Subcutaneous adipose tissue (tissue), 4 donors: Measurements from ENCODE around the gene TMEM100. TPM values are rescaled to one million over a fixed set of nuclear protein-coding genes. Genes with fewer than 3 reads are reported as not detected.

Experiments used
- total RNA-seq, 4 donors: library from RNA; depleted of rRNA; stranded (reverse); fragments of >200 nt; gene quantifications; one replicate each; pipeline ENCODE4 v1.1.0, GENCODE V29; 2016
- TF ChIP-seq, protein P1 (sequence below): fragments of 450-650 bp; IDR thresholded peaks from one replicate; pipeline ENCODE4 v1.5.1; 2016; ENCODE audit warnings: low read depth, mild to moderate bottlenecking, control low read depth, antibody characterized with exemption, moderate library complexity

The TMEM100 gene
- total RNA-seq, 4 donors from 2014 or later = 17.4 to 67.6 (median 43.2) TPM

DNA sequence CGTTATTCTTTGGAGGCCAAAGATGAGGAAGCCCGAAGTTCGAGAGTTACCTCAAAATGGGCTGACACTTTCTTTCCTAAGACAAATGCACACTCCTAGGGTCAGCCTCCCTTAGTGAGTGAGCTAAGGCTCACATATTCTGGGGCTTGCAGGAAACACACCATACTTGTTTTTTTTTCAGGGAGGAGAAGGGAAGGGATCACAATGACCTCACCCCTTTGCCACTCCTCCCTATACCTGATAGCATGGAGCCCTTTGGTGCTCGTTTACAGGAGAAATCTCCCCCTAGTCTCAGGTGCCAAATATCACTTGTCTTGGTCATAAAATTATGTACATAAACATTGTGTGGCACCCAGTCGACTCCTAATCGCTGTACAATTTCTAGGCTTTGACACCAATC, 4.6 kb upstream of the TMEM100 start:
- TF ChIP-seq, protein P1, sequence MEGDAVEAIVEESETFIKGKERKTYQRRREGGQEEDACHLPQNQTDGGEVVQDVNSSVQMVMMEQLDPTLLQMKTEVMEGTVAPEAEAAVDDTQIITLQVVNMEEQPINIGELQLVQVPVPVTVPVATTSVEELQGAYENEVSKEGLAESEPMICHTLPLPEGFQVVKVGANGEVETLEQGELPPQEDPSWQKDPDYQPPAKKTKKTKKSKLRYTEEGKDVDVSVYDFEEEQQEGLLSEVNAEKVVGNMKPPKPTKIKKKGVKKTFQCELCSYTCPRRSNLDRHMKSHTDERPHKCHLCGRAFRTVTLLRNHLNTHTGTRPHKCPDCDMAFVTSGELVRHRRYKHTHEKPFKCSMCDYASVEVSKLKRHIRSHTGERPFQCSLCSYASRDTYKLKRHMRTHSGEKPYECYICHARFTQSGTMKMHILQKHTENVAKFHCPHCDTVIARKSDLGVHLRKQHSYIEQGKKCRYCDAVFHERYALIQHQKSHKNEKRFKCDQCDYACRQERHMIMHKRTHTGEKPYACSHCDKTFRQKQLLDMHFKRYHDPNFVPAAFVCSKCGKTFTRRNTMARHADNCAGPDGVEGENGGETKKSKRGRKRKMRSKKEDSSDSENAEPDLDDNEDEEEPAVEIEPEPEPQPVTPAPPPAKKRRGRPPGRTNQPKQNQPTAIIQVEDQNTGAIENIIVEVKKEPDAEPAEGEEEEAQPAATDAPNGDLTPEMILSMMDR = no peak

DNA sequence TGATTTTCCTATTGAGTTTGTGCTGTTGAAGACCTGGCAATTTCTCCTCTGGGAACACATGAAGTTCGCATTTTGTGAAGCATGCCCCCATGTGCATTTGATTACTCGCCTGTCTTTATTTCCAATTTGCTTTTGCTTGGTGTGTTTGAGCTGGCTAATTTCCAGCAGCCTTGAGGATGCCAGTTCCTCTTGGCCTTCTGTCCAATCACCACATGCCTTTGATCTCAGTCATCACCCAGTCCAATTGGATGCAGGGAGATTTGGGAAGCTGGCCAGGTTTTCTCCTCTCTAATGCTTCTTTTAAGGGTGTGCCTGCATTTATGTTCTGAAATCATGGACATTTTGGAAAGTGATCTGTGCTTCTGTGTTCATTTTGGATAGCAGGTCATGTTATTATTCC, 3.8 kb upstream of the TMEM100 start:
- TF ChIP-seq, protein P1 = no peak

DNA sequence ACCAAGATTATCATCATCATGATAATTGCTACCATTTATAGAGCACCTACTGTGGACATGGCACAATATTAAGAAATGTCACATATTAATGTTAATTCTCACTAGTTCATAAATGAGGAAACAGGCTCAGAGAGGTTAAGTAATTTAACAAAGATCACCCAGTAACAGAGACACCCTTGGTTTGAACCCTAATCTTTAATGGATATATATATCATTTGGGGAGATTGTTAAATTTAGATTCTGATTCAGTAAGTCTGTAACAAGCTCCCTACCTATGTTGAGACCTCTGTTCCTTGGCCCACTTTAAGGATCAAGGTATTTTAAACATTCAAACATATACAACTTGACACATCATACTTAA, 804 bp upstream of the TMEM100 start:
- TF ChIP-seq, protein P1 = no peak

GRCh38 chr17:55722016-55722736, 488 bp downstream of the TMEM100 start:
- TF ChIP-seq, protein P1 = no peak

- TF ChIP-seq, protein P1 = no peak
Measured at GRCh38 chr17:55720919-55721836, 1.5 kb downstream of the TMEM100 start.

DNA sequence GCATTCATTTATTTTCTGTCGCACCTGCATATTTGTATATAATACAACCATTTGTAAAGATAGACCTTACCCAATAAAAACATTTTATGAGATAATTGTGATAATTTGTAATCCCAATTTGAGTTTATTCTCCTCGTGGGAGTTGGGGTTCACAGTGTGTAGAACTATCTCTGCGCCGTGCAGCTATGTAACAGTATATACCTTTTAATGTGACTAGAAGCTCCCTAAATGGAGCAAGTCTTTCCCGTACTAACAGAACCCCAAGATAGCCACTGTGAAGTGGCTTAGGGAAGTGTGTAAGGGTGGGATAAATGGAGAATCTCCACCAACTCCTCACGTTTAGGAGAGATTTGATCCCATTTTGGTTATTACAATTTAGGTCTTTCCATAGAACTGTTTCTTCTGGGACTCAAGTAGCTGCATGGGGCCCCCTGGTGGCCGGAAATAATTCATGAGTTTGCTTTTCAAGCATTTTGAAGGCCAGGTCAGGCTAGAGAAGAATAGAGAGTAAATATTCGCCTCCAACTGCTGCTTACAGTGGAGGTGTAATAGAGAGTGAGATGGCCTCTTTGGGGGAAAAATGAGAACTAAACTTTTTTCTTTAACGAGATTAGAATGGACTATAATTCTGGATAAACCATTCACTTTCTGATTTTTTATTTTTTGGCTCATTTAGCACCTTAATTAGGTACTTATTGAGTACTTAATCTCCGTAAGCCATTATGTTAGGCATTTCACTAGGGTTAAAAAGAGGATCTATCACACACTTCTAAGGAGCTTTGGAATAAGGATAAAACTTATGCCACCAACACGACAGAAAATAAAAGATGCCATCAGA, 4.5 kb downstream of the TMEM100 start:
- TF ChIP-seq, protein P1 = no peak
